ENCODE measurements around the gene KIAA0930.
A peak's percentile ranks its signal among the peaks of the same experiment; 100 is the strongest.
"Not testable (repeated sequence)": the region's sequence is repeated elsewhere in the genome, so short reads cannot be mapped to it uniquely, and the experiment has no call there.

Gene KIAA0930

GRCh38 chr22:45198463-45198795, 42.3 kb downstream of the KIAA0930 start:
- DNase-seq = no peak

GRCh38 chr22:45197606-45198462, 42.9 kb downstream of the KIAA0930 start:
- no peak for DNase-seq

GRCh38 chr22:45196926-45197605, 43.6 kb downstream of the KIAA0930 start:
- DNase-seq = no peak

- no peak for DNase-seq
These were observed 44.4 kb downstream of the KIAA0930 start for GRCh38 chr22:45196308-45196707.

- no peak for DNase-seq
These were observed 45.1 kb downstream of the KIAA0930 start for GRCh38 chr22:45195616-45196015.

GRCh38 chr22:45194686-45195085, 46.0 kb downstream of the KIAA0930 start:
- DNase-seq = peak; percentile 8

GRCh38 chr22:45192701-45193187, 48.0 kb downstream of the KIAA0930 start:
- peak; percentile 16 for DNase-seq

- not testable (repeated sequence) for DNase-seq
These were observed 48.9 kb downstream of the KIAA0930 start for GRCh38 chr22:45191746-45192145.

GRCh38 chr22:45190202-45190872, 50.4 kb downstream of the KIAA0930 start:
- DNase-seq = no peak

- no peak for DNase-seq
These were observed 51.9 kb downstream of the KIAA0930 start for GRCh38 chr22:45188779-45189178.

GRCh38 chr22:45187891-45188290, 52.8 kb downstream of the KIAA0930 start:
- no peak for DNase-seq

- DNase-seq = no peak
These were observed 54.8 kb downstream of the KIAA0930 start for GRCh38 chr22:45185718-45186514.

- no peak for DNase-seq
These were observed 56.7 kb downstream of the KIAA0930 start for GRCh38 chr22:45183974-45184373.

- DNase-seq = no peak
These were observed 58.9 kb downstream of the KIAA0930 start for GRCh38 chr22:45181766-45182165.

- DNase-seq = no peak
These were observed 59.5 kb downstream of the KIAA0930 start for GRCh38 chr22:45181240-45181639.

- DNase-seq = no peak
These were observed 60.5 kb downstream of the KIAA0930 start for GRCh38 chr22:45180146-45180679.

- no peak for DNase-seq
These were observed 61.2 kb downstream of the KIAA0930 start for GRCh38 chr22:45179276-45180049.

GRCh38 chr22:45172881-45173585, 67.7 kb downstream of the KIAA0930 start:
- DNase-seq = no peak

GRCh38 chr22:45171830-45172229, 68.9 kb downstream of the KIAA0930 start:
- DNase-seq = no peak

GRCh38 chr22:45169591-45170466, 70.9 kb downstream of the KIAA0930 start:
- DNase-seq = no peak
